ENCODE results near the gene EPB41. TPM values are rescaled to one million over a fixed set of nuclear protein-coding genes. Genes with fewer than 3 reads are reported as not detected.

EPB41 gene
- total RNA-seq, 2 donors from 2014 or later: 65.4 to 74.0 TPM

DNA sequence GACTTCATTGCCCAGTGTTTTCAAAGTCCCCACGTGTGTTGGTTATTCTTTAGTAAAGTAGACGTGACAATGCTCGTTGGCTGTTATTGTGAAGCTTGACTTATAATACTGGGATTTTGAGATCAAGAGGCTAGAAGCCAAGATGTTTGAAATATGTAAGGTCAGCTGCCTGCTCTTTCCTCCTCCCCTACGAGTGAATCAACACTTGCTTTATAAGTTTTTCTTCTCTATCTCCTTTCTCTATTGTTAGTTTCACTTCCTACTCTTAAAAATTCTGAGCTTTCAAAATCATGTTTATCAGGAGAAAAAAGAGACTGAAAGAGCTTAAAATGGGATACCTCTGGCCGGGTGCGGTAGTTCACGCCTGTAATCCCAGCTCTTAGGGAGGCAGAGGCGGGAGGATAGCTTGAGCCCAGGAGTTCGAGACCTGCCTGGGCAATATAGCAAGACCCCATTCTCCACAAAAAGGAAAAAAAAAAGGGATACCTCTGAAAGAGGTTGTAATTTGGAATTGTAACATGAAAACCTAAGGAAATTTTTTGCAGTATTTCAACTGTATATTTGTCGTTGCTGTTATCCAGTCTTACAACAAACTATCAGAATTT, 72.0 kb downstream of the EPB41 start:
- TF ChIP-seq, protein P1, sequence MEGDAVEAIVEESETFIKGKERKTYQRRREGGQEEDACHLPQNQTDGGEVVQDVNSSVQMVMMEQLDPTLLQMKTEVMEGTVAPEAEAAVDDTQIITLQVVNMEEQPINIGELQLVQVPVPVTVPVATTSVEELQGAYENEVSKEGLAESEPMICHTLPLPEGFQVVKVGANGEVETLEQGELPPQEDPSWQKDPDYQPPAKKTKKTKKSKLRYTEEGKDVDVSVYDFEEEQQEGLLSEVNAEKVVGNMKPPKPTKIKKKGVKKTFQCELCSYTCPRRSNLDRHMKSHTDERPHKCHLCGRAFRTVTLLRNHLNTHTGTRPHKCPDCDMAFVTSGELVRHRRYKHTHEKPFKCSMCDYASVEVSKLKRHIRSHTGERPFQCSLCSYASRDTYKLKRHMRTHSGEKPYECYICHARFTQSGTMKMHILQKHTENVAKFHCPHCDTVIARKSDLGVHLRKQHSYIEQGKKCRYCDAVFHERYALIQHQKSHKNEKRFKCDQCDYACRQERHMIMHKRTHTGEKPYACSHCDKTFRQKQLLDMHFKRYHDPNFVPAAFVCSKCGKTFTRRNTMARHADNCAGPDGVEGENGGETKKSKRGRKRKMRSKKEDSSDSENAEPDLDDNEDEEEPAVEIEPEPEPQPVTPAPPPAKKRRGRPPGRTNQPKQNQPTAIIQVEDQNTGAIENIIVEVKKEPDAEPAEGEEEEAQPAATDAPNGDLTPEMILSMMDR (IDR thresholded peaks at IDR 0.05): no peak
- intact Hi-C loops (cut with DNase I): no loop called here
- DNase-seq: no peak
- Histone ChIP-seq H3K4me3 (no peak overlapping the region), H3K27ac (no peak overlapping the region), H3K9ac (ENCODE audit: low read depth in 2 of 2, low read length in 2 of 2) (no peak overlapping the region), H3K4me1 (no peaks in the 10 kb centered on the region), H3K27me3 (no peaks in the 10 kb centered on the region), H3K9me3 (no peaks in the 10 kb centered on the region), H3K36me3 (no peaks in the 10 kb centered on the region)

- TF ChIP-seq, protein P1 (IDR thresholded peaks at IDR 0.05): no peak
- intact Hi-C loops (cut with DNase I): no loop called here
- Histone ChIP-seq H3K4me3 (no peak overlapping the region), H3K4me1 (no peaks in the 10 kb centered on the region), H3K27ac (no peak overlapping the region), H3K36me3 (no peaks in the 10 kb centered on the region), H3K9ac (ENCODE audit: low read depth in 2 of 2, low read length in 2 of 2) (no peak overlapping the region), H3K9me3 (no peaks in the 10 kb centered on the region), H3K27me3 (no peaks in the 10 kb centered on the region)
- DNase-seq: no peak
These were observed 88.4 kb downstream of the EPB41 start for GRCh38 chr1:29002792-29003191.

DNA sequence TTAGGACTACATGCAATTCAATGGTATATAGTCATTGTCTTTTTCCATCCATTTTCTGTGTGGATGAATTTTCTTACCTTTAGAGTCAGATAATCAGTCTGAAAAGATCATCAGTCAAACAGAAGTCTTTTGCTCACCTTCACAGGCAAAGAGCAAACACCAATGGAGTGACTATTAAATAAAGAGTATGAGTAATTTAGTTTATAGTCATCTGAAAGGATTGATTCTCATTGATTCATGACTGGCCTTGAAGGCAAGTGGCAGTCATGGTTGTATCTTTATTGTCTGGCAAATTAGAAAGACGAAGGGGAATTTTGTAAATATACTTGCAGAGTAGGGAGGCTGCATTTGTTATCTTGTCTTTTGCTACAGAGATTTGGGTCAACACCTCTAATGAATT, 89.9 kb downstream of the EPB41 start:
- H3K9ac ChIP-seq (ENCODE audit: low read depth in 2 of 2, low read length in 2 of 2): no peak overlapping the region

DNA sequence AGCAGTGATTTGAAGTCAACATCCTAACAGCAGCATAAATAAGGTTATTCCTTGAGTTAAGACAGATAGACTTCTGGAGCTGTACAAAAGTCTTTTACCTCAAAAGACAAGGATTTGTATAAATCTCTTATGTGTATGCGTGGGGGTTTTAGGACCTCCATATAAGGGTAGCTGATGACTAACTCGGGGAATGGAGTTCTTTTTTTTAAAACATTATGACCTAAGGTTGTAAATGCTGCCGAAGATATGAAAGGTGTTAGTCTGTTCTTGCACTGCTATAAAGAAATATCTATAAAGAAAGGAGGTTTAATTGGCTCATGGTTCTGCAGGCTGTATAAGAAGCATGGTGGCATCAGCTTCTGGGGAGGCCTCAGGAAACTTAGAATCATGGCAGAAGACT, 90.4 kb downstream of the EPB41 start:
- Histone ChIP-seq H3K27ac (no peak overlapping the region), H3K4me3 (no peak overlapping the region), H3K4me1 (no peaks in the 10 kb centered on the region), H3K27me3 (no peaks in the 10 kb centered on the region), H3K9ac (ENCODE audit: low read depth in 2 of 2, low read length in 2 of 2) (no peak overlapping the region), H3K36me3 (no peaks in the 10 kb centered on the region), H3K9me3 (no peaks in the 10 kb centered on the region)
- TF ChIP-seq, protein P1 (IDR thresholded peaks at IDR 0.05): no peak
- DNase-seq: no peak
- intact Hi-C loops (cut with DNase I): no loop called here

More for the DNA sequence above, 89.9 kb downstream of the EPB41 start:
- TF ChIP-seq, protein P1 (IDR thresholded peaks at IDR 0.05): no peak
- Histone ChIP-seq H3K4me3 (no peak overlapping the region), H3K4me1 (no peaks in the 10 kb centered on the region), H3K9me3 (no peaks in the 10 kb centered on the region), H3K27ac (no peak overlapping the region), H3K36me3 (no peaks in the 10 kb centered on the region), H3K27me3 (no peaks in the 10 kb centered on the region)
- no peak for DNase-seq
- intact Hi-C loops (cut with DNase I): no loop called here

DNA sequence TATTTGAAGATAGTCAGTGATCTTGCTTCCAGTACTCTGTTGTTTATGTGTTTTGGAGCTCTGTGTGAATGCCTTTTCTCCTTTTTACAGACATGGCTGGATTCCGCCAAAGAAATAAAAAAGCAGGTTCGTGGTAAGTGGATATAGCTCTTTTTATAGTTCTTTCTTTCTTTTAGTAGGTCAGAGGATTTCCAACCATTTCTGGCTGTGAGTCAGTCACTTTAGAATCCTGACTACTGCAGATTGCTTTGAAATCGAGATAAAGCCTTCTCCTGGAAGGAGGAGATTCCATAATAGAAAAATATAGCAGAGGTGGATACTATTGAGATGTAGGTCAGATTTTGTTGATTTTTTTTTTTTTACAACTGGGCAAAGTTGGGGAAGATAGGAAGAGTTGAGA, 97.4 kb downstream of the EPB41 start:
- TF ChIP-seq, protein P1 (IDR thresholded peaks at IDR 0.05): no peak
- Histone ChIP-seq H3K4me3 (no peak overlapping the region), H3K36me3 (no peaks in the 10 kb centered on the region), H3K9me3 (no peaks in the 10 kb centered on the region), H3K27me3 (no peaks in the 10 kb centered on the region), H3K4me1 (no peaks in the 10 kb centered on the region), H3K9ac (ENCODE audit: low read depth in 2 of 2, low read length in 2 of 2) (no peak overlapping the region), H3K27ac (no peak overlapping the region)
- intact Hi-C loops (cut with DNase I): no loop called here
- DNase-seq: no peak

Data from colonic mucosa (tissue), 4 donors.